ENCODE results near the gene SLC6A12.
A peak's percentile ranks its signal among the peaks of the same experiment; 100 is the strongest.
"Not testable (repeated sequence)": the region's sequence is repeated elsewhere in the genome, so short reads cannot be mapped to it uniquely, and the experiment has no call there.

Gene SLC6A12

GRCh38 chr12:188910-189621 lies 24.9 kb downstream of the SLC6A12 start:
- TF ChIP-seq, protein P1, sequence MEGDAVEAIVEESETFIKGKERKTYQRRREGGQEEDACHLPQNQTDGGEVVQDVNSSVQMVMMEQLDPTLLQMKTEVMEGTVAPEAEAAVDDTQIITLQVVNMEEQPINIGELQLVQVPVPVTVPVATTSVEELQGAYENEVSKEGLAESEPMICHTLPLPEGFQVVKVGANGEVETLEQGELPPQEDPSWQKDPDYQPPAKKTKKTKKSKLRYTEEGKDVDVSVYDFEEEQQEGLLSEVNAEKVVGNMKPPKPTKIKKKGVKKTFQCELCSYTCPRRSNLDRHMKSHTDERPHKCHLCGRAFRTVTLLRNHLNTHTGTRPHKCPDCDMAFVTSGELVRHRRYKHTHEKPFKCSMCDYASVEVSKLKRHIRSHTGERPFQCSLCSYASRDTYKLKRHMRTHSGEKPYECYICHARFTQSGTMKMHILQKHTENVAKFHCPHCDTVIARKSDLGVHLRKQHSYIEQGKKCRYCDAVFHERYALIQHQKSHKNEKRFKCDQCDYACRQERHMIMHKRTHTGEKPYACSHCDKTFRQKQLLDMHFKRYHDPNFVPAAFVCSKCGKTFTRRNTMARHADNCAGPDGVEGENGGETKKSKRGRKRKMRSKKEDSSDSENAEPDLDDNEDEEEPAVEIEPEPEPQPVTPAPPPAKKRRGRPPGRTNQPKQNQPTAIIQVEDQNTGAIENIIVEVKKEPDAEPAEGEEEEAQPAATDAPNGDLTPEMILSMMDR (IDR thresholded peaks at IDR 0.05; ENCODE audit: low read depth, low read length, missing control alignments) = peak; percentile 61
- H3K4me3 ChIP-seq (ENCODE audit: low read depth, low read length) = no peak overlapping the region
- no peak for DNase-seq (ENCODE audit: low read depth)

- not testable (repeated sequence) for DNase-seq (ENCODE audit: low read depth); H3K4me3 ChIP-seq (ENCODE audit: low read depth, low read length)
Measured at GRCh38 chr12:187986-188909, 25.7 kb downstream of the SLC6A12 start.

GRCh38 chr12:186006-186625 lies 27.8 kb downstream of the SLC6A12 start:
- no peak overlapping the region for H3K4me3 ChIP-seq (ENCODE audit: low read depth, low read length)
- DNase-seq (ENCODE audit: low read depth) = no peak
- TF ChIP-seq, protein P1 (IDR thresholded peaks at IDR 0.05; ENCODE audit: low read depth, low read length, missing control alignments) = no peak

- TF ChIP-seq, protein P1 (IDR thresholded peaks at IDR 0.05; ENCODE audit: low read depth, low read length, missing control alignments) = no peak
- DNase-seq (ENCODE audit: low read depth) = no peak
Measured at GRCh38 chr12:185576-185955, 28.4 kb downstream of the SLC6A12 start.

GRCh38 chr12:184811-185575 lies 29.0 kb downstream of the SLC6A12 start:
- DNase-seq (ENCODE audit: low read depth) = no peak
- TF ChIP-seq, protein P1 (IDR thresholded peaks at IDR 0.05; ENCODE audit: low read depth, low read length, missing control alignments) = no peak
- H3K4me3 ChIP-seq (ENCODE audit: low read depth, low read length) = no peak overlapping the region

More at GRCh38 chr12:185576-185955, 28.4 kb downstream of the SLC6A12 start:
- no peak overlapping the region for H3K4me3 ChIP-seq (ENCODE audit: low read depth, low read length)

GRCh38 chr12:182381-182892 lies 31.5 kb downstream of the SLC6A12 start:
- no peak for DNase-seq (ENCODE audit: low read depth)
- TF ChIP-seq, protein P1 (IDR thresholded peaks at IDR 0.05; ENCODE audit: low read depth, low read length, missing control alignments) = no peak
- no peak overlapping the region for H3K4me3 ChIP-seq (ENCODE audit: low read depth, low read length)

All from GM12864 (cell line).